ENCODE measurements around the gene FAM114A2.
"Not testable (repeated sequence)": the region's sequence is repeated elsewhere in the genome, so short reads cannot be mapped to it uniquely, and the experiment has no call there.

The FAM114A2 gene

GRCh38 chr5:154038707-154039457, at the start of gene FAM114A2, which contains the start of gene MFAP3:
Gene FAM114A2, minus strand, starts transcription at chr5:154038910. Its CDS starts 3,957 bp downstream, at chr5:154034953.
Gene MFAP3, plus strand, starts transcription at chr5:154038967. Its CDS starts 10,756 bp downstream, at chr5:154049723.
- DNase-seq = peak; percentile 86 to 95

- DNase-seq = no peak
Observed at GRCh38 chr5:154087260-154087659, 48.5 kb upstream of the FAM114A2 start.

- no peak for DNase-seq
Observed at GRCh38 chr5:154086641-154087040, 47.9 kb upstream of the FAM114A2 start.

- DNase-seq = no peak
Observed at GRCh38 chr5:154086146-154086545, 47.4 kb upstream of the FAM114A2 start.

- no peak for DNase-seq
Observed at GRCh38 chr5:154084062-154084639, 45.4 kb upstream of the FAM114A2 start.

- no peak for DNase-seq
Observed at GRCh38 chr5:154081246-154081645, 42.5 kb upstream of the FAM114A2 start.

- no peak for DNase-seq
Observed at GRCh38 chr5:154078272-154078671, 39.6 kb upstream of the FAM114A2 start.

- DNase-seq = no peak
Observed at GRCh38 chr5:154077696-154078095, 39.0 kb upstream of the FAM114A2 start.

- no peak for DNase-seq
Observed at GRCh38 chr5:154076240-154076922, 37.7 kb upstream of the FAM114A2 start.

GRCh38 chr5:154072414-154073171, 33.9 kb upstream of the FAM114A2 start:
- DNase-seq = peak; percentile 47 to 64

GRCh38 chr5:154071799-154072413, 33.2 kb upstream of the FAM114A2 start:
- DNase-seq = no peak

GRCh38 chr5:154069854-154070253, 31.1 kb upstream of the FAM114A2 start:
- not testable (repeated sequence) for DNase-seq

GRCh38 chr5:154065971-154066370, 27.3 kb upstream of the FAM114A2 start:
- DNase-seq = no peak

GRCh38 chr5:154063372-154063771, 24.7 kb upstream of the FAM114A2 start:
- no peak for DNase-seq

GRCh38 chr5:154060606-154061005, 21.9 kb upstream of the FAM114A2 start:
- DNase-seq = no peak

GRCh38 chr5:154059583-154059982, 20.9 kb upstream of the FAM114A2 start:
- DNase-seq = no peak

GRCh38 chr5:154059039-154059430, 20.3 kb upstream of the FAM114A2 start:
- DNase-seq = no peak

GRCh38 chr5:154058055-154059038, 19.6 kb upstream of the FAM114A2 start:
- no peak for DNase-seq

GRCh38 chr5:154055201-154055600, 16.5 kb upstream of the FAM114A2 start:
- DNase-seq = no peak

GRCh38 chr5:154053468-154053867, 14.8 kb upstream of the FAM114A2 start:
- no peak for DNase-seq

- no peak for DNase-seq
Observed at GRCh38 chr5:154049636-154050035, 10.9 kb upstream of the FAM114A2 start.
